Breast epithelium (tissue), 3 donors: Measurements from ENCODE around the gene C5orf46.

ENCODE experiments used
- CTCF ChIP-seq, 3 donors: fragments of 450-650 bp; IDR thresholded peaks; one replicate each; pipeline ENCODE4 v1.5.1; 2016 to 2017; ENCODE audit warnings: antibody characterized with exemption in 3 of 3, mild to moderate bottlenecking in 3 of 3, moderate library complexity in 3 of 3
- POLR2A ChIP-seq: fragments of 450-650 bp; IDR thresholded peaks from one replicate; pipeline ENCODE4 v1.6.1; 2016; ENCODE audit warnings: antibody characterized with exemption, mild to moderate bottlenecking, moderate library complexity
- POLR2AphosphoS5 ChIP-seq, 3 donors: sonication (generic); formaldehyde crosslinking; IDR thresholded peaks; one replicate each; pipeline ENCODE4 v1.6.1; 2017; ENCODE audit warnings: antibody characterized with exemption in 3 of 3

- no peak for TF ChIP-seq CTCF (IDR thresholded peaks at IDR 0.05)
- TF ChIP-seq POLR2AphosphoS5 (IDR thresholded peaks at IDR 0.05): no peak
- TF ChIP-seq POLR2A: no peak
Observed at GRCh38 chr5:147869112-147869511, 37.2 kb downstream of the C5orf46 start.
